ENCODE measurements around the gene IZUMO4.

Gene IZUMO4

GRCh38 chr19:2057484-2058469, 38.9 kb upstream of the IZUMO4 start:
- TF ChIP-seq NFIC (IDR thresholded peaks at IDR 0.05) (no peak), ZBTB7A (IDR thresholded peaks at IDR 0.05; ENCODE audit: low read depth) (0 out of 2 replicates have a peak, but pooled peaks have one; percentile 26), FOXM1 (IDR thresholded peaks at IDR 0.05; ENCODE audit: borderline replicate concordance, low read depth) (no peak), CREB1 (IDR thresholded peaks at IDR 0.05; ENCODE audit: low read depth) (no peak), TAF1 (IDR thresholded peaks at IDR 0.05; ENCODE audit: low read depth) (no peak), EP300 (IDR thresholded peaks at IDR 0.05; ENCODE audit: borderline replicate concordance) (no peak), TEAD4 (IDR thresholded peaks at IDR 0.05) (no peak), YY1 (IDR thresholded peaks at IDR 0.05; ENCODE audit: low read depth) (no peak)
- TF ChIP-seq, protein P1, sequence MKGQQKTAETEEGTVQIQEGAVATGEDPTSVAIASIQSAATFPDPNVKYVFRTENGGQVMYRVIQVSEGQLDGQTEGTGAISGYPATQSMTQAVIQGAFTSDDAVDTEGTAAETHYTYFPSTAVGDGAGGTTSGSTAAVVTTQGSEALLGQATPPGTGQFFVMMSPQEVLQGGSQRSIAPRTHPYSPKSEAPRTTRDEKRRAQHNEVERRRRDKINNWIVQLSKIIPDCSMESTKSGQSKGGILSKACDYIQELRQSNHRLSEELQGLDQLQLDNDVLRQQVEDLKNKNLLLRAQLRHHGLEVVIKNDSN (IDR thresholded peaks at IDR 0.05): no peak

DNA sequence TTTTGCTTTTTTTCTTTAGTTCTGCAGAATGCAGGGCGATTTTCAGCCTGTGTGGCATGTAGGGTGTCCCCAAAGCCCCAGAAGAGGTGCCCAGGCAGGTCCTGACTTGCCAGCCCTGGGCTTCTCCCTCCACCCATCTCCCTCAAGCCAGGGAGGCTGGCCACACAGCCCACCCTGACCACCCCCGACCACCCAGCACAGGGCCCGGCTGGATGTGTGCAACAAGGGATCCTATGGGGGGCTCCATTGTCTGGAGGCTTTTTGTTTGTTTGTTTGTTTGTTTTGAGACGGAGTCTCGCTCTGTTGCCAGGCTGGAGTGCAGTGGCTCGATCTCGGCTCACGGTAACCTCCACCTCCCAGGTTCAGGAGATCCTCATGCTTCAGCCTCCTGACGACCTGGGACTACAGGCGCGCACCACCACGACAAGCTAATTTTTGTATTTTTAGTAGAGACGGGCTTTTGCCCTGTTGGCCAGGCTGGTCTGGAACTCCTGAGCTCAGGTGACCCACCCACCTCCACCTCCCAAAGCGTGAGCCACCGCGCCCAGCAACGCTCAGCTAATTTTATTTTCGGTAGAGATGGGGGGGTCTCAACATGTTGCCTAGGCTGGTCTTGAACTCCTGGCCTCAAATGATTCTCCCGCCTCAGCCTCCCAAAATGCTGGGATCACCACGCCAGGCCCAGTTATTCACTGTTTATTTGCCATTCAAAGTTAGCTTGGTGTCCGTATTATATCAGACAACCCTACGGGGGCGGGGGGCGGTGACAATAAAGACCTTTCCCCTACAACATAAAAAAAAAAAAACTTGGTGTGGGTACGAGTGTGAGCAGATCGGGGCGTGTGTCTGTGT, 37.9 kb upstream of the IZUMO4 start:
- TF ChIP-seq FOXM1 (IDR thresholded peaks at IDR 0.05; ENCODE audit: borderline replicate concordance, low read depth): no peak
- no peak for TF ChIP-seq EGR1 (IDR thresholded peaks at IDR 0.05)
- TF ChIP-seq, protein P2, sequence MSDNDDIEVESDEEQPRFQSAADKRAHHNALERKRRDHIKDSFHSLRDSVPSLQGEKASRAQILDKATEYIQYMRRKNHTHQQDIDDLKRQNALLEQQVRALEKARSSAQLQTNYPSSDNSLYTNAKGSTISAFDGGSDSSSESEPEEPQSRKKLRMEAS (IDR thresholded peaks at IDR 0.05): no peak
- TF ChIP-seq ZBTB7A (IDR thresholded peaks at IDR 0.05; ENCODE audit: low read depth): no peak
- TF ChIP-seq, protein P1 (IDR thresholded peaks at IDR 0.05): no peak
- no peak for TF ChIP-seq YY1 (IDR thresholded peaks at IDR 0.05; ENCODE audit: low read depth)
- no peak for TF ChIP-seq EP300 (IDR thresholded peaks at IDR 0.05; ENCODE audit: borderline replicate concordance)
- no peak for TF ChIP-seq TCF12 (IDR thresholded peaks at IDR 0.05; ENCODE audit: low read depth)
- no peak for TF ChIP-seq TEAD4 (IDR thresholded peaks at IDR 0.05)
- TF ChIP-seq CREB1 (IDR thresholded peaks at IDR 0.05; ENCODE audit: low read depth): no peak
- TF ChIP-seq TAF1 (IDR thresholded peaks at IDR 0.05; ENCODE audit: low read depth): no peak
- no peak for TF ChIP-seq RAD21 (IDR thresholded peaks at IDR 0.05; ENCODE audit: low read depth)
- no peak for TF ChIP-seq CEBPB (IDR thresholded peaks at IDR 0.05)
- TF ChIP-seq NFIC (IDR thresholded peaks at IDR 0.05): no peak
- TF ChIP-seq, protein P3, sequence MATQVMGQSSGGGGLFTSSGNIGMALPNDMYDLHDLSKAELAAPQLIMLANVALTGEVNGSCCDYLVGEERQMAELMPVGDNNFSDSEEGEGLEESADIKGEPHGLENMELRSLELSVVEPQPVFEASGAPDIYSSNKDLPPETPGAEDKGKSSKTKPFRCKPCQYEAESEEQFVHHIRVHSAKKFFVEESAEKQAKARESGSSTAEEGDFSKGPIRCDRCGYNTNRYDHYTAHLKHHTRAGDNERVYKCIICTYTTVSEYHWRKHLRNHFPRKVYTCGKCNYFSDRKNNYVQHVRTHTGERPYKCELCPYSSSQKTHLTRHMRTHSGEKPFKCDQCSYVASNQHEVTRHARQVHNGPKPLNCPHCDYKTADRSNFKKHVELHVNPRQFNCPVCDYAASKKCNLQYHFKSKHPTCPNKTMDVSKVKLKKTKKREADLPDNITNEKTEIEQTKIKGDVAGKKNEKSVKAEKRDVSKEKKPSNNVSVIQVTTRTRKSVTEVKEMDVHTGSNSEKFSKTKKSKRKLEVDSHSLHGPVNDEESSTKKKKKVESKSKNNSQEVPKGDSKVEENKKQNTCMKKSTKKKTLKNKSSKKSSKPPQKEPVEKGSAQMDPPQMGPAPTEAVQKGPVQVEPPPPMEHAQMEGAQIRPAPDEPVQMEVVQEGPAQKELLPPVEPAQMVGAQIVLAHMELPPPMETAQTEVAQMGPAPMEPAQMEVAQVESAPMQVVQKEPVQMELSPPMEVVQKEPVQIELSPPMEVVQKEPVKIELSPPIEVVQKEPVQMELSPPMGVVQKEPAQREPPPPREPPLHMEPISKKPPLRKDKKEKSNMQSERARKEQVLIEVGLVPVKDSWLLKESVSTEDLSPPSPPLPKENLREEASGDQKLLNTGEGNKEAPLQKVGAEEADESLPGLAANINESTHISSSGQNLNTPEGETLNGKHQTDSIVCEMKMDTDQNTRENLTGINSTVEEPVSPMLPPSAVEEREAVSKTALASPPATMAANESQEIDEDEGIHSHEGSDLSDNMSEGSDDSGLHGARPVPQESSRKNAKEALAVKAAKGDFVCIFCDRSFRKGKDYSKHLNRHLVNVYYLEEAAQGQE (IDR thresholded peaks at IDR 0.05; ENCODE audit: low read depth): no peak

GRCh38 chr19:2059422-2060201, 37.1 kb upstream of the IZUMO4 start:
- TF ChIP-seq EP300 (IDR thresholded peaks at IDR 0.05; ENCODE audit: borderline replicate concordance) (peak; percentile 75; the same call in 1 of the 2 replicates), EGR1 (IDR thresholded peaks at IDR 0.05) (no peak), TCF12 (IDR thresholded peaks at IDR 0.05; ENCODE audit: low read depth) (peak; percentile 88), RAD21 (IDR thresholded peaks at IDR 0.05; ENCODE audit: low read depth) (no peak), NFIC (IDR thresholded peaks at IDR 0.05) (peak; percentile 74), TAF1 (IDR thresholded peaks at IDR 0.05; ENCODE audit: low read depth) (no peak), FOXM1 (IDR thresholded peaks at IDR 0.05; ENCODE audit: borderline replicate concordance, low read depth) (no peak; the same call in 1 of the 2 replicates), CEBPB (IDR thresholded peaks at IDR 0.05) (peak; percentile 71; the same call in 1 of the 2 replicates), ZBTB7A (IDR thresholded peaks at IDR 0.05; ENCODE audit: low read depth) (peak; percentile 86), TEAD4 (IDR thresholded peaks at IDR 0.05) (peak; percentile 20; the same call in 1 of the 2 replicates), CREB1 (IDR thresholded peaks at IDR 0.05; ENCODE audit: low read depth) (peak; percentile 38; the same call in 1 of the 2 replicates), YY1 (IDR thresholded peaks at IDR 0.05; ENCODE audit: low read depth) (no peak)
- TF ChIP-seq, protein P1 (IDR thresholded peaks at IDR 0.05): peak; percentile 0; the same call in 1 of the 2 replicates
- TF ChIP-seq, protein P3 (IDR thresholded peaks at IDR 0.05; ENCODE audit: low read depth): no peak
- TF ChIP-seq, protein P2 (IDR thresholded peaks at IDR 0.05): peak; percentile 88

Measured in Ishikawa (cell line).